HEK293 (cell line): Measurements from ENCODE around the gene SUPT3H.

Experiments
- CTCF ChIP-seq: fragments of 450-650 bp; formaldehyde crosslinking; IDR thresholded peaks from 2 replicates; pipeline ENCODE4 v1.5.1; 2016; ENCODE audit warnings: missing biosample characterization, missing genetic modification characterization
- ZBTB8A ChIP-seq: fragments of 450-650 bp; formaldehyde crosslinking; IDR thresholded peaks from 2 replicates; pipeline ENCODE4 v1.5.1; 2016; ENCODE audit warnings: missing biosample characterization, missing genetic modification characterization
- ZNF23 ChIP-seq: fragments of 450-650 bp; formaldehyde crosslinking; IDR thresholded peaks from 2 replicates; pipeline ENCODE4 v1.5.1; 2016; ENCODE audit warnings: missing biosample characterization, missing genetic modification characterization, borderline replicate concordance
- ZNF416 ChIP-seq: fragments of 450-650 bp; formaldehyde crosslinking; IDR thresholded peaks from 2 replicates; pipeline ENCODE4 v1.5.1; 2016; ENCODE audit warnings: missing biosample characterization, missing genetic modification characterization
- ZNF629 ChIP-seq: fragments of 450-650 bp; formaldehyde crosslinking; IDR thresholded peaks from 2 replicates; pipeline ENCODE4 v1.5.1; 2017; ENCODE audit warnings: missing biosample characterization, missing genetic modification characterization
- ZNF843 ChIP-seq: fragments of 450-650 bp; formaldehyde crosslinking; IDR thresholded peaks from 2 replicates; pipeline ENCODE4 v1.5.1; 2016; ENCODE audit warnings: missing biosample characterization, missing genetic modification characterization

- TF ChIP-seq CTCF (no peak), ZNF629 (tag by site-specific recombination) (no peak), ZNF843 (tag by site-specific recombination) (no peak), ZNF23 (tag by site-specific recombination) (no peak), ZNF416 (tag by site-specific recombination) (no peak), ZBTB8A (no peak)
Measured at GRCh38 chr6:45047573-45047972, 330.2 kb downstream of the SUPT3H start.
